DMS 273 treated with DMSO at 0.1 percent for 48 hours (cell line): ENCODE results near the gene DLGAP4.

Experiments used
- DNase-seq: peaks from one replicate; lab custom pipeline; 2025; lab: John Stamatoyannopoulos, UW

DLGAP4 gene

DNA sequence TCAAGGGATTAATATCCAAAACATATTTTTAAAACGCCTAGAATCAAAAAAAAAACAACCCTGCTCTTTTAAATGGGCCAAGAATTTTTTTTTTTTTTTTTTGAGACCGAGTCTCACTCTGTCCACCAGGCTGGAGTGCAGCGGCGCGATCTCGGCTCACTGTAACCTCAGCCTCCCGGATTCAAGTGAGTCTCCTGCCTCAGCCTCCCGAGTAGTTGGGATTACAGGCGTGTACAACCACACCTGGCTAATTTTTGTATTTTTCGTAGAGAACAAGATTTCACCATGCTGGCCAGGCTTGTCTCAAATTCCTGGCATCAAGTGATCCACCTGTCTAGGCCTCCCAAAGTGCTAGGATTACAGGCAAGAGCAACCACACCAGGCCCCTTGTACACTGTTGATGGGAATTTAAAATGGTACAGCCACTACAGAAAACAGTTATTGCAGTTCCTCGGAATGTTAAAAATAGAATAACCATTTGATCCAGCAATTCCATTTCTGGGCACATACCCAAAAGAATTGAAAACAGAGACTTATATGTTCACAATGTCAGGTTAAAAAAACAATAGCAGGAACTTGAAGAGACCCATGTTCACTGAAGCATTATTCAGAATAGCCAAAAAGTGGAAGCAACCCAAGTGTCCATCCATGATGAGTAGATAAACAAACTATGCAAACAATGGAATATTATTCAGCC, 232.0 kb downstream of the DLGAP4 start:
- no peak for DNase-seq

DNA sequence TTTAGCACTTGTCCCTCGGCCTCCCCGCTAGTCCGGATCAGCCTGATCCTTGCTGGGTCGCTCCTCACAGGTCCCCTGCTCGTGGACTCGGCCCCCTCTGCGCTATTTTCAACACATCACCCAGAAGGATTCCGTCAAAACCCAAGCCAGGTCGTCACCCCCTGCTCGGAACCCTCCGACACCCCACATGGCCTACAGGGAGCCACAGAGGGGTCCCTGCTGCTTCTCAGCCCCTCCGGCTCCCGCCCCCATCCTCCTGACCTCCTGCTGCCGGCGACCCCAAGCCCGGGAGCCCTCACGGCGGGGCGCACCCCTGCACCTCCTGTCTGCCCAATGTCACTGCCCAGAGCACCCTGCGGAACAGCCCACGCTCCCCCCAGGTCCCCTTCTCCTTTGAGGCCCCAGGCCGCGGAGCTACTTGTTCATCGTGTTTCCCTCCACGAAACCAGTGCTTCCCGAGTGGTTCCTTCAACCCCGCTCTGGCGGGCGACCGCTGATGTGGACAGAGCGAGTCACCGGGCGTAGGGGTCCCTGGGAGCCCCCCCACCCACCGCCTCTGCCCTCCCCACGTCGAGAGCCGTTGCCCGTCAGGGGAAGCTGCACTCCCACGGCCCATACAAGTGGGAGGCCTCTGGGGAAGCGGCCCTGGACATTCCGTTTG, 234.5 kb downstream of the DLGAP4 start:
- DNase-seq = no peak

DNA sequence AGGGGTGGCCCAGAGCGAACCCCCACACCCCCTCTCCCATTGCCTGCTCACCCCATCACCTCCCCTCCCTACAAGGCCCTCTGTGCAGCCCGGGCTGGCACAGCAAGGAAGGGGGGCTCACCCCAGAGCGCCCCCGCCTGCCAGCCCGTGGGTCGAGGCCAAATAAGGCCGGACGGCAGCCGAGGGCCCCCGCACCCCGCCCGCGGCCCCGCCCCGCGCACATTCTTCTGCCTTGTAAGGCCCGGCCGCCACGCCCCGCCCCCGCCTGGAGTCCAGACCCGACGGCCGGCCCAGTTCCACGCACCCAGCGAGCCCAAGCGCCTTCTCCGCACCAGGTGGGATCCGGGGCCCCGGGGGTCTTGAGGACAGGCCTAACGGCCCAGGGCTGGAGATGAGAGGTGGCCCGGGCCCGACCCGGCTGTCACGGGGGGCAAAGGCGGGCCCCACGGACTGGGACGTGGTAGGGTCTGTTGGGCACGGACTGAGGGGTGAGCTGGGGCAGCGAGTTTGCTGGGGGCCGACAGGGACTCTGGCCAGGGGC, 235.2 kb downstream of the DLGAP4 start, which contains the start of gene MYL9:
TSS of gene MYL9 (plus strand) at position 293 of the 541 bp plus-strand sequence. CDS start 3,366 bp downstream, outside the sequence.
- no peak for DNase-seq

DNA sequence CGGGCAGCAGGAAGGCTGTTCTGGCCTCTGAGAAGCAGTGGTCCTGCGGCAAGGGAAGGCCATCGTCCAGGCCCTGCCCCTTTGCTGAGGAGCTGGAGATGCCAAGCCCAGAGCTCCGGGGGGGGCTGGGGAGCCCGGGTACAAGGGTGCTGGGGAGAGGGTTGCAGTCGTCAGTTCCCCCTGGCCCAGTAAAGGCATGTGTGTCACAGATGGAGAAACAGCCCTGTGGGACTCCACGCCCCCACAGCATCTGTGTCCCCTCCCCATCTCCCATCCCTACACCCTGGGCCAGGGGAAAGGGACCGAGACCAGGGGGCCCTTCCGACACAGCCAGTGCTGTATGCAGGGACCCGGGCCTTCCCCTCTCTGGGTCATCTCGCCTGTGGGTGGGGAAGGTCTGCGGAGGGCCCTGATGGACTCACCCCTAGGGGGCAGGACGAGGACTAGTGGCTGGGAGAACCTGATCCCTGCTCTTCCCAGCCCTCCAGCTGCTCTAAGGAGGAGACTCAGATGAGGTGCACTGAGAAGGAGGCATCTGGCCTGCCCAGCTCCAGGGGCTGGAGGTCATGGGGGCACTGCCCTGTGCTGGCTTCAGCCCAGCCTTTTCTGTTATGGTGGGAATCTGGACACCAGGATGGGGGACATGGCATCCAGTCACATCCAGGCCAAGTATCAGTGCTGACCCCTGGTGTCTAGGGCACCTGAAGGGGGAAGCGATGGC, 235.8 kb downstream of the DLGAP4 start:
- DNase-seq = no peak

GRCh38 chr20:36542516-36543183, 236.5 kb downstream of the DLGAP4 start:
- DNase-seq = no peak

DNA sequence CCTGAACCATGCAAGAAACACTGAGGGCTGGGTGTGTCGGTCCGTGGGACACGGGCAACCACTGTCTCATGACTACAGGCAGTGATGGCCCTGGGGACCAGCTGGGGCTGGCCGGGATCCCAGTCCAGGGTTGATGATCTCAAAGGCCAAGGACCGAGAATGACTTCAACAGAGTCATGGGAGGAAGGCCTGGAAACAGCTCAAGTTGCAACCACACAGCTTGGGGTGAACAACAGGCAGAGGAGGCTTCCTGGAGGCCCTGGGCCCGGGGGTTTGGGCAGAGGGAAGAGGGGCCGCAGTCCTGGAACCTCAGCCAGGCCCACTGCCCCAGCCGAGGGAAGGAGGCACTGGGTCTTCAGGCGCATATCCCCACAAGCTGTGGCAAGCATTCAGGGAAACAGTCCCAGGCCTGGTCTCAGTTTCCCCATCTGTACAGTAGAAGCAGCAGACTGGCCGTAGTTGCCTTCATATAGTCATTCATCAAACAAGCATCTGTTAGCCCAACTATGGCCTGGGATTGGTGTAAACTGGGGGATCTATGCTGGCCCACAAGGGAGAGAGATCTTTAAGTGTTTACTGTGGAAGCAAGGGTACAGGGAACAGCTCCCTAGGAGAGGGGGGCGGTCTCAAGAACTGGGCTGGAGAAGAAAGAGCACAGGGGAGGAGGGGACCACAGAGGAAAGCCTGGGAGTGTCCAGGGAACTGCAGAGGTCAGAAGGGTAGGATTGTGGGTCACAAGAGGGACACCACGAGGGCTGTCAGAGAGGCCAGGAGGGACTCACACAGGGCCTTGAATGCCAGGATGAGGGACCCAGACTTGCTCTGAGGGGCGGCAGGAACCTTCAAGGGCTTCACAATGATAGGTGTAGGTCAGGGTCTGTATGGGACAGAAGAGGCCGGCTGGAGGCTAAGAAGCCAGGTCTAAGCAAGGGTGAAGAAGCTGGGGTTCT, 237.3 kb downstream of the DLGAP4 start:
- DNase-seq = no peak

DNA sequence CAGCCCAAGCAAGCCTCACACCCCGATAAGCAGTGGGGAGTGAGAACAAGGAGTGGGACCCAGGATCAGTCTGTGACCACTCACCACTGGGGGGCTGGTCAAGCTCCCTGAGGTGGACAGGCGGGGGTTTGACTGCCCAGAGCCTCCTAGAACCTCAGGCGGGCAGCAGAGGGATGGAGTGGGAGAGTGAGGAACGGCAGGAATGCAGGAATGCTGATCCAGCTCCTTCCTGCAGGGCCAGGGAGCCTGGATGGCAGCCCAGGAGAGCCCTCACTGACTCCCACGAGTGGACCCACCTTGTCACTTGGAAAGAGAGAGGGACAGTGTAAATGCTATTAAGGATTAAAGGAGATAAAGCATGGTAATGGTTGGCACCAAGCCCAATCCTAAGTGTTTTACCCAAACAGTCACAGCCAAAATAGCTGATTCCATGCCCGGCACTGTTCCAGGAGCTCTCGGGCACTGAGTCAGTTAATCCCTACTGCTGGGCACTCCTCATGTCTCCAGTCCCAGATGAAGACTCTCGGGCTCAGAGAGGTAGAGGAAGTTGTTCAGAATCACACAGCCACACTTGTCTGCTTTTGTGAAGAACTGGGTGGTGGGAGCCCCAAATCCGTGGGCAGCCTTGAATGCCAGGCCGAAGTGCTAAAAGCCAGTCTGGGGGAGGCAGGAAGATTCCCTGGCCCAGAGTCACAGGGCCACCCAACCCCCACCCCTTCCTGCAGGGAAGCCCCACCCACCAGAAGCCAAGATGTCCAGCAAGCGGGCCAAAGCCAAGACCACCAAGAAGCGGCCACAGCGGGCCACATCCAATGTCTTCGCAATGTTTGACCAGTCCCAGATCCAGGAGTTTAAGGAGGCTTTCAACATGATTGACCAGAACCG, 238.2 kb downstream of the DLGAP4 start:
- DNase-seq = no peak

DNA sequence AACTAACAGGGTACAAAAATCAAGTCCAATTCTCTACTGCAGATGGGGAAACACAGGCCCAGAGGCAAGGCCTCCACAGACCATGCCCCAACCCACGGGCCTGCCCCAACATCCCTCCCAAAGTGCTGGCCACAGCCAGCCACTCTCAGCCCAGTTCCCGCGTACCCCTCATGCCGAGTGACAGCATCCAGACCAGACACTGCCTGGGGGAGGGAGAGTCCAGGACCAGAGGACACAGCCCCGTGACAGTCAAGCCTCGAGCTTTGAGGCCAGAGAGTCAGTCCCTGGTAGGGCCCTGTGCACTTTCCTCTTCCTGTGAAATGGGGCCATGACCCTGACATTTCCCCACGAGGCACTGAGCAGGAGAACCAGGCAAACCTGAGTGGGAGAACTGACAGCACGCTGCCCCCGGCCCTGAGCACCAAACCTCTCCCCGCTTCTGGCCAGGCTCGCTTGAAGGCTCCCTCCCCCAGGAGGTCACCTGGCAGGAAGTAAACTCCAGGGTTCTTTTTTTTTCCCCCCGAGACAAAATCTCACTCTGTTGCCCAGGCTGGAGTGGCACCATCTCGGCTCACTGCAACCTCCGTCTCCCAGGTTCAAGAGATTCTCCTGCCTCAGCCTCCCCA, 240.1 kb downstream of the DLGAP4 start:
- no peak for DNase-seq

DNA sequence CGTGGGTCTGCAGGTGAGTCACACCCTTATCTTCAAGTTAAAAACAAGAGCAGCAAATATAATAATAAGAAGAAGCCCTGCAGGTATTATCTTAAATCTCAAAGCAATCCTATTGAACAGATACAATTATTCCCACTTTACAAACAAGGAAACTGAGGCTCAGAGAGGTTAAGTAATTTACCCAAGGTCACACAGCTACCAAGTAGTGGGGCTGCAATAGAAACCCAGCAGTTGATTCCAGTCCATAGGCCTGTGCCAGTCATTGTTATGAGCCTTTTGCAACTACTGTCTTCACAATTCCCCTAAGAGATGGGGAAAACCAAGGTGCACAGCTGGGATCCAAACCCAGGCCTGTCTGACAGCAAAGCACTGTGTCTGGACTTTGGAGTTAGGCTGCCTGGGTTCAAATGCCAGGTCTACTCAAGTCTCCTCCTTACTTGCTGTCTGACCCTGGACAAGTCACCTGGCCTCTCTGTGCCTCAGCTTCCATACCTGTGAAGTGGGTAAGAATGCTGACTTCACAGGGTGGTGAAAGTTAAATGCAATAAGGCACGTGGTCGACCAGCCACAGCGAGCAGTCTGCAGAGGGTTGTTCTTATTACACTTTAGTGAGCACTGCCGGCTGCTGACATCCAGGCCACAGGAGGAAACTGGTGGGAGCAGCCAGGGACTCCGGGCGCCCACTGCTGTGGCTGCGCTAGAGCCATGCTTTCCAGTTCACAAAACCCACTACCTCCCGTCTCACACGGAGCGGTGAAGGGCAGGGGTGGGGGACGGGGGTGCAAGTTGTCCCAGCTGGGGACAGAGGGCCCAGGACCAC, 241.3 kb downstream of the DLGAP4 start:
- DNase-seq = no peak

DNA sequence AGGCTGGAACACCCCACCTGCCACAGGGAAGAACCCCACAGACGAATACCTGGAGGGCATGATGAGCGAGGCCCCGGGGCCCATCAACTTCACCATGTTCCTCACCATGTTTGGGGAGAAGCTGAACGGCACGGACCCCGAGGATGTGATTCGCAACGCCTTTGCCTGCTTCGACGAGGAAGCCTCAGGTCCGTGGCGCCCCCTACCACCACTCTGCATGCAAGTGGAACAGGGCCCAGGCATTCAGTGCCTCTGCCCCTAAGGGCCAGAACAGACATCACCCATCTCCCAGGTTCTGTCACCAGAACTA, 241.8 kb downstream of the DLGAP4 start:
- DNase-seq = no peak

GRCh38 chr20:36548704-36549627, 242.8 kb downstream of the DLGAP4 start:
- no peak for DNase-seq

DNA sequence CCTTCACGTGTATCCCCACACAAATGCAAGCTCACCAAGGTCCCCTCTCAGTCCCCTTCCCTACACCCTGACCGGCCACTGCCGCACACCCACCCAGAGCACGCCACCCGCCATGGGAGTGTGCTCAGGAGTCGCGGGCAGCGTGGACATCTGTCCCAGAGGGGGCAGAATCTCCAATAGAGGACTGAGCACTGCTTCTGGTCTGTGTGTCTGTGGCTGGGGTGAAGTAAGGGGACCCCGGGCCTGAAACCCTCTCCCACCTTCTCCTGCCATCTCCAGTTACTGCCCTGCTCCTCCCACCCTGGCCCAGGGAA, 243.4 kb downstream of the DLGAP4 start:
- no peak for DNase-seq

GRCh38 chr20:36549942-36550789, 244.0 kb downstream of the DLGAP4 start:
- DNase-seq = no peak

- DNase-seq = no peak
Observed at GRCh38 chr20:36550790-36551299, 244.7 kb downstream of the DLGAP4 start.

- DNase-seq = no peak
Observed at GRCh38 chr20:36555248-36555647, 249.1 kb downstream of the DLGAP4 start.

GRCh38 chr20:36562724-36563123, 256.6 kb downstream of the DLGAP4 start:
- no peak for DNase-seq

DNA sequence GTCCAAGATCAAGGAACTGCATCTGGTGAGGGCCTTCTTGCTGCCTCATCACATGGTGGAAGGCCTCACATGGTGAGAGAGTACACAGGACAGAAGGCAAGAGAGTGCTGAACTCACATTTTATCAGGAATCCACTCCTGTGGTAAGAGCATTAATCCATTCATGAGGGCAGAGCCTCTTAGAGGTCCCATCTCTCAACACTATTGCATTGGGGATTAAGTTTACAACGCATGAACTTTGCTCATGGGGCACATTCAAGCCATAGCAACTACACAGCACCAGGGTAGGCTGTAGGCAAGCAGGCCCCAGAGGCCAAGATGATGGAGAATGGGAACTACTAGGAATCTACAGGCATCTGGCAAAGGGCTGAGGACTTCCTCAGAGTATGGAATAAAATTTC, 257.2 kb downstream of the DLGAP4 start:
- no peak for DNase-seq
